HG03521 (cell line): Measurements from ENCODE around the gene ATP2A3.

Source experiments
- ATAC-seq: cut with Tn5 transposase; IDR thresholded peaks from one replicate; pipeline ENCODE4 v1.9.1; 2021; ENCODE audit warnings: mild to moderate bottlenecking, moderate library complexity; ENCODE audit not compliant: unreplicated experiment

The ATP2A3 gene

GRCh38 chr17:3914312-3914670 lies 49.9 kb downstream of the ATP2A3 start:
- ATAC-seq = peak; percentile 36

DNA sequence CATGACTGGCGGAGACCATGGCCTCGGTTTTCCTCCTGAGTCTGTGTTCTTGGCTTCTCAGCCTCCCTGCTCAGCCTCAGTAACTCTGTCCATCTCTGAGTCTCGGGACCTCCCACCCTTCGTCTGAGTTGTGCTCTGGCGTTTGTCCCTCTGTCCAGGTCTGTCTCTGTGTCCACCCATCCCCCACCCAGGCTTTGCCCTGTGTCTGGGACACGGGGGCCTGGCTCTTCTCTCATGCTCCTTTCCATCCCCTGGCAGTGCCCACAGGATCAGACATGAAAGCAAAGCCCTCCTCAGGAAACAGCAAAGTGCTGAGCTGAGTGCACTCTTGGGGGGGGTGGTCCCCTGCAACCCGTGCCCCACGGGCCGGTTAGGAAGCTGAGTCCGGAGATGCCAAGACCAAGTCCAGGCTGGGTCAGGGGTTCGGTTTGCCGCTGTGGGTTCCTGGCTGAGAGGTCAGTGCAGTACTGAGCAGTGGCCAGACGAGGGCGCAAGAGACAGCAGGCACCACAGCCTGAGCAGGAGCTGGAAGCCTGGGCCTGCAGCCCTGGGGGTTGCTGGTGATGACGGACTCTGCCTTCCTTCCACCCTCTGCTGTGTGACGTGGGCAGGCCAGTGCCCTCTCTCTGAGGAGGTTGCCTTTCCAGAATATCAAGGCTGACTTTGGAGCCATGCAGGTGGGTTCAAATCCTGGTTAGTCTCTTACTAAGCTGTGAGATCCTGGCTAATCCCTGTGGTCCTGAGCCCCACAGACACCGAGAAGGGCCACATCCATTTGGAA lies 50.5 kb downstream of the ATP2A3 start:
- ATAC-seq = peak; percentile 31

DNA sequence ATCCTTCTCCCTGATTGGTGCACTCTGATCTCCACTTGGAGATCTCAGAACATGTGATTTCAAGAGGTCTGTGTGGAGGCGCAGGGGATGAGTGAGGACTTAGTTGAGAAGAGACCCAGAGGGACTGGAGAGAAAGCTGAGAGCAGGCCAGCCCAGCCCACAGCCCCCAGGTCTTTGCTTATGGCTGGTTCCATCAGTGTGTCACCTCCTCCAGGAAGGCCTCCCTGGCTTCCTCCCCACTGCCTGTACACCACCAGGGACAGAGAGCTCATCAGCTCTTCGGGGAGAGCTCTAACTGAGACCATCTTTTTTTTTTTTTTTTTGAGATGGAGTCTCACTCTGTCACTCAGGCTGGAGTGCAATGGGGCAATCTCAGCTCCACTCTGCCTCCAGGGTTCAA lies 51.4 kb downstream of the ATP2A3 start:
- no peak for ATAC-seq

DNA sequence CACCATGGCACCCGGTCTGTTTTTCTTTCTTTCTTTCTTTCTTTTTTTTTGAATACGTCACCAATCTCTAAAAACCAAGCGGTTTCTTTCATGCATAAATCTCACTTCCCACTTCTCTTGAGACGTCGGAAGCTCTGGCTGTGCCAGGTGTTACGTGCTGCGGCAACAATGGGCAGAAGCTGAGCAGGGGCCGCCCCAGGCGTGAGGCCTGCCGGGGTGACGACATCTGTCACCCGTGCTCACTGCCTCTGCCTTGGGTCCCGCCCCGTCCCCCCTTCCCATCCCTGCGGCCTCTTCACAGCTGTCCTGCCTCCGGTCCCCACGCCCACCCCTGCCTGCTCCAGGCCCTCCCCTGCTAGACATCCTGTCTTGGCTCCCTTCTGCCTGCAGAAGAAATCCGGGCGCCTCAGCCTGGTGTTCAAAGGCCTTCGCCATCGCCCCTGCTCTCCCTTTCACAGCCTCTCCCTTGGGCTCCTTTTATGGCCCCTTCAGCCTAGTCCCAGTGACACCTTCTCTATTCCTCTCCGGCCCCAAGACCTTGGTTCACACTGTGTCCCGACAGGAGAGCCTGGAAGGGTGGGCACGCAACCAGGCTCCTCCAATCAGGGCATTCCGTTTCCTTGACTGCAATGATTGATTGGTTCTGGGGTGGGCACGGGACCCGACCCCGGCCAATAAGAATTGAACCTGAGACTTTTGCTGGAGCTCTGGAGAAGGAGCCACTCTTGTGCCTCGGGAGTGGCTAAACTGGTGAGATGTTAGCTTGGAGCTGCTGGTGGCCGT lies 52.8 kb downstream of the ATP2A3 start:
- peak; percentile 70 for ATAC-seq

DNA sequence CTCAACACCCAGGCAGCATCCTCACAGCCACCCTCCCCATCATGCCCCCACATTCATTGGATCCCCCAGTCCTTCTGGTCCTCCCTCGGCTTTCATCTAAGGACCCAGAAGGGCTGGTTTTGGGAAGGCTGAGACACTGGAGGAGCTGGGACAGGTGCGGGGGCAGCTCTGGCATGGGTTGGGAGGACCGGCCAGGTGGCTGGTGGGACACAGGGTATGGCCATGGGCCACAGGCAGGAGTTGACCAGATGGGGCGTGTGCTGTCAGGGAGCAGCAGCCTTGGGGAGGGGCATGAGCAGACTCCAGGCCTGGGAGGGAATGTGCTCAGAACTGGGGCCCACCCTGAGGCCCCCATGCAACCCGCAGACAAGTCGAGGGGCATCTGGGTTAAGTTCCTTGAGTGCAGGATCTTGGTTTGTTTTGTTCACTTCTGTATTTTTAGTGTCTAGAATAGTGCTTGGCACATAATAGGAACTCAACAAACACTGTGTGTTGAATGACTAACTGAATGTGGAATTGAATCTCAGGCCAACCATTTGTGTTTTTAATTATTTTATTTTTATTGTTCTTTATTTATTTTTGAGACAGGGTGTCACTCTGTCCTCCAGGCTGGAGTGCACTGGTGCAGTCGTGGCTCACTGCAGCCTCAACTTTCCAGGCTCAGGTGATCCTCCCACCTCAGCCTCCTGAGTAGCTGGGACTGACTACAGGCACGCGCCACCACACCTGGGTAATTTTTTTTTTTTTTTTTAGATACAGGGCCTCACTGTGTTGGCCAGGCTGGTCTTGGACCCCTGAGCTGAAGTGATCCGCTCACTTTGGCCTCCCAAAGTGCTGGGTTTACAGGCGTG lies 53.6 kb downstream of the ATP2A3 start:
- ATAC-seq = no peak

DNA sequence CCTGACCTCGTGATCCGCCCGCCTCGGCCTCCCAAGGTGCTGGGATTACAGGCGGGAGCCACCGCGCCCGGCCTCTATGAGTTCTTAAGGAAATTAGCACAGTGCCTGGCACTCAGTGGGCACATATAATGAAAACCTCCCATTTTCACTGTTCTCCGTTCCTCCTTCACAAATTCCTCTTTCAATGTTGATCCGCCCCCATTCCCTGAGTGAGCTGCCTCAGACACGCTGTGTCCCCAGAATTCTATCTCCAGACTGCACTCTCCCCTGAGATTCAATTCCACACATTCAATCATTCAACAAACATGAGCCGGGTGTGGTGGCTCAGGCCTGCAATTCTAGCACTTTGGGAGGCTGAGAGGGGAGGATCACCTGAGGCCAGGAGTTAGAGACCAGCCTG lies 55.0 kb downstream of the ATP2A3 start:
- ATAC-seq = no peak

GRCh38 chr17:3907483-3908216 lies 56.6 kb downstream of the ATP2A3 start:
- ATAC-seq = no peak

- ATAC-seq = no peak
These were observed 57.4 kb downstream of the ATP2A3 start for GRCh38 chr17:3906881-3907280.

DNA sequence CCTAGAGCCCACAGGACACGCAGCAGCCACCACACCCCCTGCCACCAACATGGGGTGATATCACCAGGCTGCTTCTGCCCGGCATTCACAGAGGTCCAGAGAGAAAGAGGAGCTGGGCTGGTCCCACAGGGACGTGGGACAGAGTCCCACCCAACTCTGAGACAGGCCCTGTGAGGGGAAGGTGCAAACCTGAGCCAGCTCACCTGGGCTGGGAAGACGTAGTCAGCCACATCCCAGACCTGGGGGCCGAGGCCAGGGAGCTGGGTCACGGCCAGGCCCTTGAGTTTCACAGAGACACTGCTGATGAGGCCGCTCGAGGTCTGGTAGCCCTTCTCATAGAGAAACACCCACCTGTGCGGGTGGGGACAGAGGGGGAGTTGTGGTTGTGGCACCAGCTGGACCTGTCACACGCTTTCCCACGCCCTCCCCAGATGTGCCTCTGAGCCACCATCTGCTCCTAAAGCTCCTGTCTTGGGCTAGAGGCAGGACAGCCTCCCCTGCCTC lies 59.2 kb downstream of the ATP2A3 start:
- no peak for ATAC-seq

- ATAC-seq = no peak
These were observed 59.7 kb downstream of the ATP2A3 start for GRCh38 chr17:3904501-3904900.

- ATAC-seq = no peak
These were observed 60.4 kb downstream of the ATP2A3 start for GRCh38 chr17:3903881-3904290.

- no peak for ATAC-seq
These were observed 61.0 kb downstream of the ATP2A3 start for GRCh38 chr17:3903051-3903825.

- ATAC-seq = no peak
These were observed 63.6 kb downstream of the ATP2A3 start for GRCh38 chr17:3900646-3901045.

GRCh38 chr17:3897731-3898130 lies 66.5 kb downstream of the ATP2A3 start:
- no peak for ATAC-seq

DNA sequence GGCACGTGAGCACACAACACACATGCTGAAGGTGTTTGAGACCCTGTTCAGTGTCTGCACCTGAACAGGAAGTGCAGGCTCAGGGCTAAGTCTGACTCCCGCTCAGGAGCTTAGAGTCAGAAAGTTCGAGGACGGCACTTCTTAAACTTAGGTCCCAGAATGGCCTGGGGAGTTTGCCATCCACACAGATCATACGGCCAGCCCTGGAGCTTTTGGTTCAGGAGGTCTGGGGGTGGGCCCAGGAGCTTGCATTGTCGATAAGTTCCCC lies 67.3 kb downstream of the ATP2A3 start:
- no peak for ATAC-seq

DNA sequence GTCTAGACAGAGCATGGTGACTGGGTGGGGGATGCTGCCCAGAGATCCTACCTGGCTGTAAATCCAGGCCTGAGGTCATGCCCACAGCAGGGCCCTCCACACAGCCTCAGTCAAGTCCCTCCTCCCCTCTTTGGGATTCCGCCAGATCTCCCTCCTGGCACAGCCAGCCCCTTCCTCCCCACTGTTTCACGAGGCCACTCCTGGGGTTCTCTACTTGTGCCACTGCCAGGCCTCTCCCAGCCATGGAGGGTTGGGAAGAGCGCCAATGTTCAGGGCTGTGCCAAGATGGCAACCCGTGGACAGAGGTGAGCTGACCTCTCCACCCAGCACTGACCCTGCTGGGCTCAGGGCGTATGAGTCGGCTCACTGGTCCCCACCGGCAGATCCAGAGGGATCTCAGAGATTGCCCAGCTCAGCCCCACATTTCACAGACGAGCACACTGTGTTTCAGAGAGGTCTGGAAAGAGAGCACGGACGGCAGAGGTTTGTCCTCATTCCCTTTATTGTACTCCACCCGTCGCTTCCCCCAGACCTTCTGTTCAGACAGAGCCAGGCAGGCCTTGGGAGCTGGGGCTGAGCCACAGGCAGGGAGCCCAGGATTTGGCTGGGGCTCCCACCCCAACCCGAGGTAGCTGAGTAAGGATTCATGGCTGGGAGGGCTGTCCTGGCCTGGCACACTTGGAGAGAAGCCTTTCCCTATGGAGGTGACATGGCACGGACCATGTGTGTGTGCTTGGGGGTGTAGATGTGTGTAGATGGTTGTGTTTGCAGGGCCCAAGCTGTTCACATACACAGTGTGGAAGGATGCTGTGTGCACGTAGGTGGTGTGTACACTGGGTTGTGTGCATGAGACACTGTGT lies 67.9 kb downstream of the ATP2A3 start:
- no peak for ATAC-seq

DNA sequence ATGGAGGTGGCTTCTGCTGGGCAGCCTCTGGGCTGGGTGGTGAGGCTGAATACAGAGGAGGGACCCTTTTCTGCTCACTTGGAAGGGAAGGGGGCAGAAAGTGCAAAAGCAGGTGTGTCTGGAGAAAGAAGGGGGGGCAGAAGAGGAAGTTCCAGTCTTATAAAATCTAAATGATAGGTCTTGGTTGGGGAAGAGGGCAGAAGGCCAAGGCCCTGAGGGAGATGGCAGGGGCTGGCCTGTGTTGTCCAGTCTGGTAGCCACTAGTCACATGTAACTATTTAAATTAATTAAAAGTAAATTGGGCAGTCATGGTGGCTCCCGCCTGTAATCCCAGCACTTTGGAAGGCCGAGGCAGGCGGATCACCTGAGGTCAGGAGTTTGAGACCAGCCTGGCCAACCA lies 68.9 kb downstream of the ATP2A3 start:
- no peak for ATAC-seq

- ATAC-seq = no peak
These were observed 69.3 kb downstream of the ATP2A3 start for GRCh38 chr17:3894911-3895343.

DNA sequence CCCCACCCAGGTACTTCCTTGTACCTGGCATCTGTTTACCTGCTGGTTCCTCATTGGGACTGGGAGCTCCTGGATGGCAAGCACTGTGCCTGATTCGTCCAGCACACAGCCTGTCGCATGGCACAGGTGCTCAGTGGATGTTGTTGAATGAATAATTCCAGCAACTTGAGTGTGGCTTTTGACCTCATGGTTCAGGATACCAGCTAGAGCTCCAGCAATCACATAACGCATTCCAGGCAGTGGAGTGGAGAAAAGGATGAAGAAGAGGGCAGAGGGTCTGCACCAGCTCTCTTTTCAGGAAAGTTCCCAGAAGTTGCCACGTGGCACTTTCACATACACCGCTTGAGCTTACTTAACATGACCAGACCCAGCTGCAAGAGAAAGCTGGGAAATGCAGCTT lies 70.0 kb downstream of the ATP2A3 start:
- ATAC-seq = no peak
